ENCODE data around the gene L3MBTL2.
A peak's percentile ranks its signal among the peaks of the same experiment; 100 is the strongest.
"Not testable (repeated sequence)": the region's sequence is repeated elsewhere in the genome, so short reads cannot be mapped to it uniquely, and the experiment has no call there.

L3MBTL2 gene

DNA sequence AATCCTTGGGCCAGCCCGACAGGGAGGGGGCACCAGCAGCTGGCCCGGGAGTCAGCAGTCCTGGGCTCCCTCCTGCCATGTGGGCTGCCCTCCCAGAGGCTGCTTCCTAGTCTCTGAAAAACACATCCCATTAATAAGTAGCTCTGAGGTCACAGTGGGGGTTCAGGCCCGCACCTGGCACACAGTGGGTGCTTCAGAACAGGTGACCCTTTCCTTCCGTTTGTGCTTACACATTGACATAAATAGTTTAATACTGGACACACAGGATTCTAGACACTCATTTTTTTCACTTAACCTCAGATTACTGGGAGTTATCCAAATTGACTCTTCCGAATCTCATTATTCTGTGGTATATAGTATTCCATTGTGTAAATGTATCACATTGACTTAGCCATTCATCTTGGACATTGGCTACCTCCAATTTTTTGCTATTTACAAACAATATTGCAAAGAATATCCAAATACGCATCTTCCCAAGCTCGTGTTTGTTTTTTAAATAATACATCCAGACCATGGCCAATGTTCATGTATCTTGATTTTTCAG is 36.1 kb downstream of the L3MBTL2 start:
- DNase-seq: no peak

DNA sequence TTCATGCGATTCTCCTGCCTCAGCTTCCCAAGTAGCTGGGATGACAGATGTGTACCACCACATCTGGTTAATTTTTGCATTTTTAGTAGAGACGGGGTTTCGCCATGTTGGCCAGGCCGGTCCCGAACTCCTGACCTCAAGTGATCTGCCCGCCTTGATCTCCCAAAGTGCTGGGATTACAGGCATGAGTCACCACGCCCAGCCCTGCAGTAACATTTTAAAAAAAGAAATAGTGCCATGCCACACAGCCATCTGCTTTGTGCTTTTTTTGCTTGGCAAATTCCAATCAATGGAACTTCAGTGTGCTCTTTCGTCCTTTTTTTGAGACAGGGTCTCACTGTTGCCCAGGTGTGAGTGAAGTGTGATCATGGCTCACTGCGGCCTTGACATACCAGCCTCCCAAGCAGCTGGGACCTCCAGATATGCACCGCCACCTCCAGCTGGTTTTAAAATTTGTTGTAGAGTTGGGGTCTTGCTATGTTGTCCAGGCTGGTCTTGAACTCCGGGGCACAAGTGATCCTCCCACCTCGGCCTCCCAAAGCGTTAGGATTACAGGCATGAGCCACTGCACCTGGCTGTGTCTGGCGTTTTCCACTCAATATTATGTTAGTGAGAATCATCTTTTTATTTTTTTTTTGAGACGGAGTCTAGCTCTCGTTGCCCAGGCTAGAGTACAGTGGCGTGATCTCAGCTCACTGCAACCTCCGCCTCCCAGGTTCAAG is 37.4 kb downstream of the L3MBTL2 start:
- DNase-seq: no peak

DNA sequence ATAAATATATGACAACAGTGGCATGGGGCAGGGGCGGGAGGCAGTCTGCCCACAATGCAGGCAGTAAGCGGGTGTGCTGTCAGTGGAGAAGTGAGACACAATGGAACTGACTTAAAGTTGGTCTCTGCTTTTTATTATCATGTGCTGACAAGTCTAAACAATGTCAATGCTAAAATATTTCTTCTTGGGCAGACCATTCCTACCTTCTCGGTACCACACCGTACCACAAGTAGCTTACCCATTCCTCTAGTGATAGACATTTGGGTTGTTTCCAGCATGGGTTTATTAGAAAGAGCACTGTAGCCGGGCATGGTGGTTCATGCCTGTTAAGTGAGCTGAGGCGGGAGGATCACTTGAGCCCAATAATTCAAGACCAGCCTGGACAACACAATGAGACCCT is 38.2 kb downstream of the L3MBTL2 start:
- no peak for DNase-seq

DNA sequence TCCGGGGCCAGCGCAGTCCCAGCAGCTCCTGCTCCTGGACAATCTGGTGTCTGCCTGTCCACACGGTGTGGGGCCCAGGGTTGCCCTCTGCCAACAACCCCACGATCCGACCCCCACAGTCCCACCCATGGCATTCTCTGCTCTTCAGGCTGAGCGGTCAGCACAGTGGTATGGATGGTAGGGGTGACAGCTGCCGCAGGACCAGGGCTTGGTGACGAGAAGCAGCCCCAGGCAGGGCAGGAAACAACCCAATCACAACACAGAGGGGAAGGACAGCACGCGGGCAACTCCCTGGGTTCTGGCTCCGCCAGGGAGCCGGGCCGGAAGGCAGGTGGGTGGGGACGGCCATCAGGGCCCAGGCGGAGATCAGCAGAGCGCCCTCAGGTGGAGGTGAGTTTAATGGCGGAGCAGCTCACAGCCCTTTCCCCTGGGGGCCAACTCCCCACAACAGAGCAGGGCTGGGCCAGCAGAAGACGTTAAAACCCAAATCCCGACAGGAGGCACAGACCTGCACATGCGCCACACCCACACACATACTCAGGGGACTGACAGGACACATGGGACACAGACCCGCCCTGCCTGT is 40.9 kb downstream of the L3MBTL2 start:
- no peak for DNase-seq

DNA sequence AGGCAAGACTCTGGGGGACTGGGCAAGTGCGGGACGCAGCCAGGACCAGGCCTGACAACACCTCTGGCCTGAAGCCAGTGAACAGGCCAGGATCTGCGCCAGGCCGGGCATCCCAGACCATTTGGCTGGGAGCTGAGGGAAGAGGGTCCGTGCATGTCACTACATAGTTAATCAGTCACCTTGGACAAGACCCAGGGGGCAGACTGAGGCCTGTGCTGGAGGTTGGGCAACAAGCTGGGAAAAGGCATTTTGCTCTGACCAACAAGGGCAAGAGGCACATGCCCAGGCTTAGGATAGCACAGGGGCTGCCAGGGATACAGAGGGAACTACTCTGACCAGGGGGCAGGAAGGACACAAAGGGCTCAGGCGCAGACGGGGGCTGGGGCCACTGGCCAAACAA is 42.6 kb downstream of the L3MBTL2 start:
- no peak for DNase-seq

DNA sequence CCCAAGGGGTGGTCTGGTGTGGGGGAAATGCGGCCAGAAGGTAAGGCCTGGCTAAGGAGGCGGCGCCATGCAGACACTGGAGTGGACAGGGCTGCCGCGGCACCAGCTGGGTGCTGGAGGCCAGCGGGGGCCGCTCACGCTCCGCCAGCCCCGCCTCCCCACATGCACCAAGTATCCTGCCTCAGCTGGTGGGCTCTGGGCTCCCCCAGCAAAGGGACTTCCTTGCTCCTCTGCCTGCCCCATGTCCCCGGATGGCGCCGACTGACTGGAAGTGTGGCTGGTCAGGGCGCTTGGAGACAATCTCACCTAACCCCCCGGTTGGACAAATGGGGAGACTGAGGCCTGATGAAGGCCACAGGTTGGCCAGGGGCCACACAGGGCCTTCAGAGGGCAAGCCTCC is 43.2 kb downstream of the L3MBTL2 start:
- no peak for DNase-seq

DNA sequence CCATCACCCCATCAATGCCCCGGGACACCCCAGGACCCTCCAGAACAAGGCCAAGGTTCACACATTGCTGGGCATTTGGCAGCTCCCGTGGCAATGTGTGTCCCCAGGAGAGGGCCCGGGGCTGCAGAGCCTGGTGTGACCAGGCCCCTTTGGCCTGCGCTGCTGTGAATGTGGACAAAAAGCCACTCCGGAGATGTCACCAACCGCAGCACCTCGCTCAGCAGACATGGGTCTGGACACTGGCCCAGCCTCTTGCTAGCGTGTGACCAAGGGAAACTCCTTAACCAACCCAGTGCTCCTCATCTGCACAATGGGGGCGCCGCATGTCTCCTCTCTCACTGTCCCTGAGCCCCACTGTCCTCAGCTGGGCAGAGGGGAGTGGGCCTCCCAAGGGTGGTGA is 43.6 kb downstream of the L3MBTL2 start:
- no peak for DNase-seq

DNA sequence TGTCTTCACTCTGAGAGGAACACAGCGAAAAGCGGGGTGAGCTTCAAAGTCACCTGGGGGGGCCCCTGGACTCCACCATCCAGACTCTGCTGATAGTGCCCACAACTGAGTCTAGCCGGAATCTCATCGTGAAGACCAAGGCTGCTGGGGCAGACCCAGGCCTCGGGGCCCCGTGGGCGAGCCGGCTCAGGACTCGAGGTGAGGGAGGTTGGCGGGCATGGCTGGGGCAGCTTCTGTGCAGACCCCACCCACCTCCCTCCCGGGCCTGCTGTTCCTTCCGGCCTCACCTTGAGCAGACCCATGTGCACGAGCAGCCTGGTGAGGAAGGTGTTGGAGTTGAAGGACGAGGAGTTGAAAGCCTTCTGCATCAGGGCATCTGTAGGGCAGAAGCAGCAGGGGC is 44.3 kb downstream of the L3MBTL2 start:
- no peak for DNase-seq

DNA sequence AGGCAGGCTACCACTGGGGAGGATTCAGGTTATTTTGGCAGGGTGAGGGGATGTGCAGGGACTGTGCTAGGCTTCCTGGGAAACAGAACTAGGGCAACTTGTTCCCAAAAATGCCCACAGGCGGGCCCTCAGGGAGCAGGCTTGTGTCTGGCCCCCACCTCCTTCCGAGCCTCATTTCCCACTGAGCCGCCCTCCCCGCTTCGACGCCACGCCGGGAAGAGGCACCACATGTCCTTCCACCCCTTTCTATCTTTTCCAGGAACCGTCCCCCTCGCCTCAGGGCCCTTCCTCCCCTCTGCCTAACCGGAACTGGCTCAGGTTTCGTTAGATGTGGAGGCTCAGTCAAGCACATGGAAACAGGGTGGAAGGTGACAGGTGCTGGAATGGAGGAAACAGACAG is 45.0 kb downstream of the L3MBTL2 start:
- no peak for DNase-seq

DNA sequence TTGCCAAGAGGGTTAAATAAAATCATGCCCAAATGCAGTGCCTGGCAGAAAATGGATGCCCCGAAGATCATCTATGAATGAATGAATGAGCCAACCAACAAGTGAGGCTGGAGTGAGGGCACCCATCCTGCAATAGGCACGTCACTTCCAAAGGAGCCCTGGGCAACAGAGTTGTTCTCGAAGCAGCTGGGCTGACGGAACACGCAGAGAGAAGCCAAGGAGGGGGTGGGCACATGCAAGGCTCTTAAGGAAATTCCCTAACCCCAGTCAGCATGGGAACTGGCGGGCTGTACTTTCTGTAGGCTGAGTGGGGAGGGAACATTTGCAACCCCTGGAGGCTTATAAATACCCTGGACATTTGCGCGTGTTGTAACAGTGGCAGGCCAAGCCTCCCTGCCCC is 47.3 kb downstream of the L3MBTL2 start:
- DNase-seq: no peak

DNA sequence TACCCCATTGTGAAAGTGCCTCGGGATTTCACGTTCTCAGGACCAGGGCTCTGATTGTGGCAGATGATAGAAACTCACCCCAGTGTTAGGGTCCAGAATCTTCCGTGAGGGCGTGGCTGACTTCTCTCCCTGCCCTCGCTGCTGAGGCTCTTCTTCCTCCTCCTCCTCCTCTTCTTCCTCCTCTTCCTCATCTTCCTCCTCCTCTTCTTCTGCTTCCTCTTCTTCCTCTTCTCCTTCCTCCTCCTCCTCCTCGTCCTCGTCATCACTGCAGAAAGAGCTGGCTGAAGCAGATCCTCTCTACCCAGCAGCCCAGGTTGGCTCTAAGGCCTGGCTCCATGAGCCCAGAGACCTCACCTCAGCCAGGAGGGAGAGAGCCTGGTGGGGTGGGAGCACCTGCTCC is 49.1 kb downstream of the L3MBTL2 start:
- DNase-seq: no peak

DNA sequence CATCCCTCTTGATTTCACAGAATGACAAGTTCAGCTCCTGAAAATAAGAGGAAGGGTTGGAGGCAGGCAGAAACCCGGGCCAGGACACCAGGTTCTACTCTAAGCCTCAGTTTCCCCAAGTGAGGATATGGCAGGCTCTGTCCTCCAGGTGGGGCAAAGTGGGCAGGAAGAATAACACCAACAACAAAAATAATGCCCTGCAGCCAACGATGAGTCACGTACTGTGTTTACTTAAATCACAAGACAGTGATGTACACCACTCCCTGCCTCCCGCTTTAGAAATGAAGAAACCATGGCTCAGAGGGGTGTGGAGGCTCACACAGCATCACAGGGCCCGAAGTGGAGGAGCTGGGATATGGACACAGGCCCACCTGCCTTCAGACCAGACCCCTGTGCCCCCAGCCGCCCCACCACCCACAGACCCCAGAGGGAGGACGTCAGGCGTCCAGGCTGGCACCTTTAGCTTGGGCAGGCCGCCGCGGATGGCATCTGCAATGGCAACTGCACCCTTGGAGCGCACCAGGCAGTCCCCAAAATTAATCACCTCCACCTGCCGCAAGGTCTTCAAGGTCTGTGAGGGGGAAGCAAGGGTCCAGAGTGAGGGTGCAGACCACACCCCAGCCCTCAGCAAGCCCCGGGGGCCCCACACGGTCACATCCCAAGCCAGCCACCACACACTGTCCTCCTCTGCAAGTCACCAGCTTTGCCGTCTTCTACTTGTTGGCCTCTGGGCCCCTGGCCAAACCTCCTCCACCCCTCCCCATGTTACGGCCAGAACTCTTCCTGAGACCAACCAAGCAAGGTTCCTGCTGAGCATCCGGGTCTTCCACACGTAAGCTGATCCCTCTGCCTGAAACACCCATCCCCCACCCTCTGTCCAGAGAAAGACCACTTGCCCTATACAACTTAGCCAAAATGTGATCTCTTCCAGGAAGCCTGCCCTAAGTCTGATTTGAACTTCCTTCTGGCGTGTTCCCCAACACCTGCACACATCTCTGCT is 51.4 kb downstream of the L3MBTL2 start:
- DNase-seq: peak; percentile 25

DNA sequence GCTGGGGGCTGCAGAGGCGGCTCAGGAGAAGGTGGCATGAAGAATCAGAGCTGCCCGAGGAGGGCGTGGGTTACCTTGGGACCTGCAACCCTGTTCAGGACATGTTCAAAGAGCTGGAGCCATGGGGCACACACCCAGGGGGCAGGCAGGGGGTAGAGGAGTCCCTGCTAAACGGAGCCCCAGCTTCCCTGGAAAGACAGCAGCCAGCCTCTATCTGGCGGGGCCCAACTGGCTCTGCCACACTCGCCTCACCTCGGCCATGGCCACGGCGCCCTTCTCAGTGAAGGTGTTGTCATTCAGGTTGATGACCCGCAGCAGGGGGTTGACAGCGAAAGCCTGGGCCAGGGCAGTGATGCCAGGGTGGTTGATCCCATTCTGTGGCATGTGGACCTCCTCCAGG is 52.6 kb downstream of the L3MBTL2 start:
- no peak for DNase-seq

DNA sequence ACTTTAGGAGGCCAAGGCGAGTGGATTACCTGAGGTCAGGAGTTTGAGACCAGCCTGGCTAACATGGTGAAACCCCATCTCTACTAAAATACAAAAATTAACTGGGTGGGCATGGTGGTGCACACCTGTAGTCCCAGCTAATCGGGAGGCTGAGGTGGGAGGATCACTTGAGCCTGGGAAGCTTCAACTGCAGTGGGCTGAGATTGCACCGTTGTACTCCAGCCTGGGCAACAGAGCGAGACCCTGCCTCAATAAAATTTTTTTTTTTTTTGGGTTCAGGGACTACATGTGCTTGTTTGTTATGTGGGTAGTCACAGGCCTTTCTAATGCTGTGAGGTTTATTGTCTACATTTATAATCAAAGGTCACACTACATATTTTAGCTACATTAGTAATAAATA is 54.6 kb downstream of the L3MBTL2 start:
- DNase-seq: not testable (repeated sequence)

DNA sequence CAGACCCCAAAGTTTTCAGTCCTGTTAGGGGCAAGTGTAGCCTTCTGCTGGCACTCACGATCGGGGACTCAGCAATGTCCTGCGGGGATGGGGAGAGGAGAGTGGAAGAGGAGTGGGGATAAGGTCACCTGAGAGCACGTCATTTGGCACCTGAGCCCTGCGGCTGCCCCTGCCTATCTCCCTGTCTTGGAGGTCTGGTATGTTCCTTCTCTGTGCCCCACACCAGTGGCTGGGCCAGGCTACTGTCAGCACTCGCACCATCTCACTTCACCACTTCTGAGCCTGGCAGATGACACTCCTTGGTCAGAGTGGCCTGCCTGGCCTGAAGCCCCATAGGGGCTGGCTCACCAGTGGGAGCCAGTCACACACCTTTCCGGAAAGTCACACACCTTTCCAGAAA is 55.8 kb downstream of the L3MBTL2 start:
- no peak for DNase-seq

DNA sequence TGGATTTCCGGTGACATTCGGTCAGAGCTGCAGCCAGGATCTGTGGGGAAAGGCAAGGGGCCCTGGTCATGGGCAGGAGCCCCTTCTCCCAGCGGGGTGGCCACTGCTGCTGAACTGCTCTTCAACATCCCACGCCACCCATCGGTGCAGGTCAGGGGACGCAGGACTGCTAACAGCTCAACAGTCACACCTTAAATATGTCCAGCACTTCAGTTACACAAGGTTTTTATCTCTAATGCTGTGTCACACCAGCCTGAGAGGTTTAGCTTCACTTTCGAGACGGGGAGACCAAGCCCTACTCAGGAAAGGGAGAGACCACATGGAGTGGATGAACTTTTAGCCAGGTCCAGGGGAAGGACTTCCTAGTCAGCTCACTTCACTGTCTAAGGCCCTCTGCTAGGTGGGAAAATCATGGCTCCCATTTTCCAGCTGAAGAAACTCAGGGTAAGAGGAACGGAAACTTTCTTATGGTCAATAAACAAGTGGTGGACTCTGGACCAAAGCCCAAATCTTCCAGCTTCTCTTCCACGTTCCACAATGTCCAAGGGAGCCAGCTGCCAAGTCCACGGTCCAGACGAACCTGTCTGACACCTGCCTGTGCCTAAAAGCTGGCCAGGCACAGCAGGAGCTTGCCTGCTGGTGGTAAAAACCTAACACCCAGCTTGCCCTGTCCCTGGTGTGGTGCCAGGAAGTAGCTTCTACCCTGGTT is 56.6 kb downstream of the L3MBTL2 start:
- DNase-seq: no peak

DNA sequence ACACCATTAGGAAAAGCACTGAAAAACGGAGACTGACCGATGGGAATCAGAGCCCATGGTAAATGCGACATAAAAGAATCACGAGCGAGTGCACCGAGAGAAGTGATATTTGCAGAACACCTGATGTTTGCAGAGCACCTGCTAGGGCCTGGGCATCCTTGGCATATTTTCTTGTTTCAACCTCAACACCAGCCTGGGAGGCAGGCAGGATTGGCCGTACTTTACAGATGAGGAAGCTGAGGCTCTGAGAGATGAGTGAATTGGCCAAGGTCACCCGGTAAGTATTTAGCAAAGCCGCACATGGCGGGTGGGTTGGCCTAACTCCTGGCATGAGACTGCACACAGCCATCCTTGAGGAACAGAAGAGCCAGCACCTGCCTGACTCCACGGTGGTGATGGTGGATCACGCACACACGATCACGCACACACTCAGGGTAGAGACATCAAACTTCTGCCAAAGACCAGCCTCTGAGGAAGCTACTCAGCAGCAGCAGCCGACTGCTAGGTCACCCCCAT is 57.2 kb downstream of the L3MBTL2 start:
- DNase-seq: no peak

DNA sequence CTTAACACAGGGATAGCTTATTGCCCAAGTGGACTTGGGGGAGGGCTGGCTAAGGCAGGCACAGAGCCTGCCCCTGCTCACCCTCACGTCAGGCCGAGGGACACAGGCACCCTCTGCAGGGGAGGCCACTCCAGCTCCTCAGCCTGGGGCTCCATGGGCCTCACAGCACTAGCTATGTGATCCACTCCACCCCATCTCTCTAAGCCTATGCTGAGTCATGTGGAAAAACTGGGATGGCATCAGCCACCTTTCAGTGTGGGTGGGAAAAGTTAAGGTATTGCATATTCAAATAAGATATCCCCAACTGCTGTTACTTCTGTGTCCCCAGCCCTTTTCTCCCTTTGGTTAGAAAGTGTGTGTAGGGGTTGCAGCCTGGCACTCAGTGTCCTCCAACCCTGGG is 58.6 kb downstream of the L3MBTL2 start:
- DNase-seq: no peak

DNA sequence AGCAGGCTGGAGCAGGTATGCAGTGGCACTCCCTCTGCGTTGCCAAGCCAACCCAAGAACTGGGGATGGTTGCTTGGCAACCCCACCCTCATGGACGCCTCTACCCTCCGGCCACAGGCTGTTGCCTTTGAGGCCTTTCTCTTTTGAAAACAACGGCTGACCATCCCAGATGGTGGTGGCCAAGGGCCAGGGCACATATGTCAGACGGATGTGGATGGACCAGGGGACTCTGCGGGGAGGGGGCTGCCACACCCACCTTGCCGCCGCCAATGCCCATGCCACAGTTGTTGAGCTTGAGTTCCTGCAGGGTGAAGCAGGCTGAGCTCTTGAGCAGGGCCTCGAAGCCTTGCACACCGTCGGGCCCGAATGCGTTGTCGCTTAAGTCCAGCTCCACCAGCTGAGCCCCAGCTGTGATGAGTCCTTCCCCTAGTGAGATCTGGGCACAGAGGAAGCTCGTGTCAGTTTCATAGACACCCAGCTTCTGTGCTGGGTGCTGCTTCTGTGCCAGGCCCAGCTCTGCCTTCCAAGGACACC is 59.4 kb downstream of the L3MBTL2 start:
- no peak for DNase-seq

DNA sequence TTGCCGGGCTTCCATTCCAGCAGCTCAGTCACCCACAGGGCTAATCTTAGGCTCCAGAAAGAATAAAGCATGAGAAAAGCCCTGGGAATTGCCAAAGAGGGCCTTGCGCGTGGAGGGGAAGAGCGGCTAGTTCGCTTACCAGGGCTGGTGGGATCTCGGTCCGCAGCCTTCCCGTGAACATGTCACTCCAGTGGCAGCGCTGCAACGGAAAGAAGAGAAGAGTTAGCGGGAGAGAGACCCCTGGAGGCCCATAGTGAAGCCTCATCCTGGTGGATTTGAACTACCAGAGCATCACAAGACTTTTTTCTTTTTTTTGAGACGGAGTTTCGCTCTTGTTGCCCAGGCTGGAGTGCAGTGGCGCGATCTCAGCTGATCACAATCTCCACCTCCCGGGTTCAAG is 62.8 kb downstream of the L3MBTL2 start:
- no peak for DNase-seq

DNA sequence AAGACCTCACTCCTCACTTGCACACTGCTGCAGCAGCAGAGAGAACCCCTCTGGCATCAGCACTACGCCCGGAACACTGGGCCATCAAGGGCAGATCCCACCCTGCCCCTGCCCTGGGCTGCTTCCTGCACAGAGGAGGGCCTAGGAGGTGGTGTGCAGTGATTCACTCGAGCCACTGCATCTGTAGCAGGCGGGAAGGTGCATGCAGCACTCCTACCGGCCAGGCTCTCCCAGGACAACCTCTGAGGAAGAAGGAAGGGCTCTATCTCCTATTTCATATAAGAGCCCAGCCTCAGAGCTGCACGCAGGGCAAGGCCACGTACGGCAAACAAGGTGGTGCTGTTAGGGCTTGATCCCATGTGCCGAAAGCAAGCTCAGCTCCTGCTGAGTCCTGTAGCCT is 66.7 kb downstream of the L3MBTL2 start:
- no peak for DNase-seq

DNA sequence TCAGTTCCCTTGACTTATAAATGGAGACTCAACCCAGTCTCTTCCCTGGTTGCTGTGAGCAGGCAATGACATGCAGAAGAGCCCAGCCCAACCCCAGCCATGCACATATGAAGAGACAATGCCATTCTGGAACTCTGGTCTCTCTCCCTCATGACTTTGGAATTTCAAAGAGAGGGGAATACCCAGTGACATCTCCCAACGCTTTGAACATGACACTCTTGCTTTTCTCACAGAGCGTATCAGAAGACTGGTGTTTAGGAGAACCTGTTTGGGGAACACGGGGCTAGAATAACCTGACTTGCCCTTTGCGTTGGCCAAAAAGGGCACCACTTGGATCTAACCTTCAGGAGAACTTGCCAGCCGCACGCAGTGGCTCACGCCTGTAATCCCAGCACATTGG is 68.0 kb downstream of the L3MBTL2 start:
- DNase-seq: no peak

Measured in fibroblast of skin of scalp (primary cell).